GM12874 (cell line): ENCODE measurements around the gene SOBP.

ENCODE experiments used
- CTCF ChIP-seq: IDR thresholded peaks from 2 replicates; pipeline ENCODE4 v1.5.1; 2011; ENCODE audit warnings: low read depth, mild to moderate bottlenecking, control low read depth, low read length, moderate library complexity; ENCODE audit not compliant: insufficient read depth

The SOBP gene

GRCh38 chr6:107703606-107704005 lies 213.7 kb downstream of the SOBP start:
- no peak for TF ChIP-seq CTCF

GRCh38 chr6:107704347-107705013 lies 214.6 kb downstream of the SOBP start:
- peak; percentile 51; the same call in 1 of the 2 replicates for TF ChIP-seq CTCF

GRCh38 chr6:107706516-107707115 lies 216.7 kb downstream of the SOBP start:
- no peak for TF ChIP-seq CTCF

- TF ChIP-seq CTCF: no peak
These were observed 217.7 kb downstream of the SOBP start for GRCh38 chr6:107707346-107708275.

GRCh38 chr6:107708435-107708834 lies 218.5 kb downstream of the SOBP start:
- TF ChIP-seq CTCF: no peak

- TF ChIP-seq CTCF: no peak
These were observed 219.4 kb downstream of the SOBP start for GRCh38 chr6:107709341-107709740.
